Neural crest cell (in vitro differentiated cells): ENCODE data around the gene C1S. TPM values are rescaled to one million over a fixed set of nuclear protein-coding genes. Genes with fewer than 3 reads are reported as not detected.
"Not testable (repeated sequence)": the region's sequence is repeated elsewhere in the genome, so short reads cannot be mapped to it uniquely, and the experiment has no call there.

Source experiments
- DNase-seq: peaks from one replicate; pipeline ENCODE4 v3.0.0; 2021; ENCODE audit warnings: low read depth, mixed read lengths, low spot score
- H3K27ac Mint-ChIP-seq: one replicate; pipeline ENCODE4 v1.8.0; 2021; ENCODE audit warnings: mild to moderate bottlenecking, mixed read lengths; ENCODE audit not compliant: unreplicated experiment
- H3K27me3 Mint-ChIP-seq: 2 replicates; pipeline ENCODE4 v1.8.0; 2021; ENCODE audit warnings: low read depth, mild to moderate bottlenecking, mixed read lengths
- H3K36me3 Mint-ChIP-seq: 2 replicates; pipeline ENCODE4 v1.8.0; 2021; ENCODE audit warnings: low read depth, mild to moderate bottlenecking, mixed read lengths
- H3K4me1 Mint-ChIP-seq: 2 replicates; pipeline ENCODE4 v1.8.0; 2021; ENCODE audit warnings: mixed read lengths
- H3K4me3 Mint-ChIP-seq: one replicate; pipeline ENCODE4 v1.8.0; 2021; ENCODE audit warnings: mild to moderate bottlenecking, mixed read lengths
- H3K9me3 Mint-ChIP-seq: 2 replicates; pipeline ENCODE4 v1.8.0; 2021; ENCODE audit warnings: mixed read lengths
- CTCF ChIP-seq: fragments of 200-600 bp; sonication (generic); conservative IDR thresholded peaks from 2 replicates; pipeline ENCODE4 v1.5.0; 2021; ENCODE audit warnings: antibody characterized with exemption, mild to moderate bottlenecking
- long read RNA-seq: library from polyadenylated mRNA; unstranded; transcript quantifications from one replicate; pipeline ENCODE4 v2.0.0, GENCODE V29; 2020
- total RNA-seq: library from RNA; stranded (reverse); gene quantifications from 2 replicates; pipeline ENCODE4 v1.2.1, GENCODE V29; 2021

The C1S gene
- 2.2 and 3.6 TPM in 2 replicates for total RNA-seq
- long read RNA-seq, partial matches to known transcripts: 0 of 6 reads
- long read RNA-seq, other reads (novel, unspliced or antisense): 5 of 6 reads

- H3K36me3 Mint-ChIP-seq: no peaks in the 10 kb centered on the region
These were observed at the start of gene C1S for GRCh38 chr12:7060353-7060954. C1S (plus strand) TSS chr12:7060718; CDS start chr12:7061913, 1,195 bp downstream.

GRCh38 chr12:7011398-7011797 is 49.1 kb upstream of the C1S start:
- not testable (repeated sequence) for H3K9me3 Mint-ChIP-seq, H3K4me1 Mint-ChIP-seq, H3K36me3 Mint-ChIP-seq, H3K4me3 Mint-ChIP-seq, H3K27ac Mint-ChIP-seq, DNase-seq, H3K27me3 Mint-ChIP-seq

More at GRCh38 chr12:7060353-7060954, at the start of gene C1S:
- Mint-ChIP-seq H3K4me1 (no peaks in the 10 kb centered on the region), H3K9me3 (no peaks in the 10 kb centered on the region), H3K4me3 (no peak within 1 kb of the TSS), H3K27me3 (peaks cover 17% of the 10 kb centered on the region), H3K27ac (peak within 1 kb of the TSS; percentile 39)
- peak; percentile 42 for TF ChIP-seq CTCF
- DNase-seq: no peak

DNA sequence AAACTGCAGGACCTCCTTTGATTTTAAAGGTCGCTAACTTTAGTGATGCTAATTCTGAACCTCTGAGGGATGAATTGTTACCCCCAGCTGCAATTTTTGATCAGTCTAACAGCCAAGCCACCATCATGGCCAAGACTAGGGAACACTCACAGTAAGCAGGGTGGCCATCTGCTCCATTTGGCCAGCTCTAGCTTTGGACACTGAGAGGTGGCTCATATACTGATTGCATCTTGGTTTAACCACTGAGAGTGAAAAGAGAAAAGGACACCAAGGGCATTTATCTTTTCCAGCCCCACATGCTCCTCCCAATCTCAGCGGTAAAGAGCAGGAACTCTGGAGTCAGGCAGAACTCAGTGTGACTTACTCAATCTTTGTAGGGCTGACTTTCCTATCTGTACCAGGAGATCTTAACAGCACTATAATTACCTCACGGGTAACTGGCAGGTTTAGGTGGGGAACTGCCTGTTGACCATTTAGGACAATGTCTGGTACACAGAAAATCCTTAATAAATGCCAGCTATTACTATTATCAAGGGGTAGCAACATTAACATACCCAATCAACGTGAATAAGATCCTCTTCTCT is 48.4 kb upstream of the C1S start:
- TF ChIP-seq CTCF: no peak
- H3K4me3 Mint-ChIP-seq: no peak overlapping the region
- DNase-seq: no peak
- no peak overlapping the region for H3K27ac Mint-ChIP-seq
- H3K9me3 Mint-ChIP-seq: no peaks in the 10 kb centered on the region
- H3K4me1 Mint-ChIP-seq: peaks cover 13% of the 10 kb centered on the region
- H3K27me3 Mint-ChIP-seq: no peaks in the 10 kb centered on the region
- H3K36me3 Mint-ChIP-seq: no peaks in the 10 kb centered on the region

DNA sequence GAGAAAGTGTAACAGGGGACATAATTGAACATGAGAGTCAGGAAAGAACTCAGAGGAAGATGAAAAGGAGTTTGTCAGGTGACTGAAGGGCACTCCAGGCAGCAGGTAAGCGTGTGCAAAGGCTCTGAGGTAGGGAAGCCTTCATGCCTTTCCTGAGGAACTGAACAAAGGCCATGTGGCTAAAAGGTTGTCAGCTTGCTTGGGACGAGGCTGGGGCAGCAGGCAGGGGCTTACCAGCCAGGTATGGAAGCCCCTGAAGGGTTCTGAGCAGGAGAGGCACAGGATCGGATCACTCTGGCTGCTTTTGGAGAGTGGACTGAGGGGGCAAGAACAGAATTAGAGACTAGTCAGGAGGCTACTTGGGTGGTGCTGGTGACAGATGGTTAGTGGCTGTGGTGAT is 47.4 kb upstream of the C1S start:
- DNase-seq: no peak

DNA sequence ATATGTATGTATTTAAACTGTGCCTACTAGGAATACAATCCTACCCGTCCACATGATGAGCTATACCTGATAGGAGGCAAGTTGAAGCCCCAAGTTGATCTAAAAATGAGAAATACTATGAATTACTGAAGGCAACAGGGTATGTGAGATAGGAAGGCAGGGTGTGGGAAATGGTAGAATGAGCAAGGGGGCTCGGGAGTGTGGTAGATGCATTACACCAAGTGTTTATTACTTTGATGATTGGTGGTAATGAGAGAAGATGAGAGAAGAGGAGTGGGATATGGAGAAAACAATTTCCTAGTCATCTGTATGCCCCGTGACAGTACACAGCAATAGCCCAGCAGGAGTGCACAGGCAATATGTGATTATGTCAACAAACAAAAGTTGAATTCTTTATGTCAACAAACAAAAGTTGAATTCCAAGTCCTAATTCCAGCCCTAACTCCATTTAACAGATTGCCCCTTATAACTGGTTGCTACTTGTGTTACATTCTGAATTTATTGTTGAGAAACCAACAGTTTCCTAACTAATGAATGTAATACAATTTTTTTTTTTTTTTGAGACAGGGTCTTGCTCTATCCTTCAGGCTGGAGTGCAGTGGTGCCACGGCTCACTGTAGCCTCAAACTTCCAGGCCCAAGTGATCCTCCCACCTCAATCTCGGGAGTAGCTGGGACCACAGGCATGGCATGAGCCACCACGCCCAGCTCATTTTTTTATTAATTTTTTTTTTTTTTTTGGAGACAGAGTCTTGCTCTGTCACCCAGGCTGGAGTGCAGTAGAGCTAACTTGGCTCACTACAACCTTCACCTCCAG is 44.8 kb upstream of the C1S start:
- H3K4me3 Mint-ChIP-seq: peak overlapping the region; percentile 54

More for the DNA sequence above, 47.4 kb upstream of the C1S start:
- peaks cover 21% of the 10 kb centered on the region for H3K4me1 Mint-ChIP-seq
- H3K9me3 Mint-ChIP-seq: no peaks in the 10 kb centered on the region
- H3K27me3 Mint-ChIP-seq: no peaks in the 10 kb centered on the region
- no peak overlapping the region for H3K27ac Mint-ChIP-seq
- H3K36me3 Mint-ChIP-seq: no peaks in the 10 kb centered on the region
- no peak overlapping the region for H3K4me3 Mint-ChIP-seq
- no peak for TF ChIP-seq CTCF

More for the DNA sequence above, 44.8 kb upstream of the C1S start:
- Mint-ChIP-seq H3K27ac (no peak overlapping the region), H3K27me3 (no peaks in the 10 kb centered on the region), H3K9me3 (no peaks in the 10 kb centered on the region), H3K36me3 (no peaks in the 10 kb centered on the region), H3K4me1 (peaks cover 29% of the 10 kb centered on the region)
- DNase-seq: no peak
- TF ChIP-seq CTCF: no peak
